PC-3 (cell line): ENCODE data around the gene UGT1A8. TPM values are rescaled to one million over a fixed set of nuclear protein-coding genes. Genes with fewer than 3 reads are reported as not detected.
"Not testable (repeated sequence)": the region's sequence is repeated elsewhere in the genome, so short reads cannot be mapped to it uniquely, and the experiment has no call there.

ENCODE experiments used
- ATAC-seq: fragments of 200-7000 bp; cut with Tn5 transposase; 2 replicates; pipeline ENCODE4 v1.9.1; 2020; ENCODE audit warnings: mild to moderate bottlenecking, moderate library complexity
- BruUV-seq: library from RNA; stranded (reverse); fragments of 400-500 nt; replicated peaks from 2 replicates; lab custom pipeline; 2021; lab: Mats Ljungman, UMichigan
- CTCF ChIA-PET: fragments of 300-600 bp; sonication (Branson Sonifier 250); formaldehyde crosslinking; loops from one replicate; lab custom pipeline; 2022; ENCODE audit warnings: antibody characterized with exemption; lab: Charles Lee
- POLR2A ChIA-PET: fragments of 300-600 bp; sonication (Branson Sonifier 250); formaldehyde crosslinking; loops from one replicate; lab custom pipeline; 2022; ENCODE audit warnings: antibody characterized with exemption; ENCODE audit not compliant: unreplicated experiment; lab: Charles Lee
- DNase-seq: peaks from one replicate; pipeline ENCODE4 v3.0.0-alpha.2; 2015
- H2AFZ ChIP-seq: fragments of 300-600 bp; sonication (generic); 2 replicates; pipeline ENCODE4 v1.6.0; 2016; ENCODE audit warnings: antibody characterized with exemption, low read length
- H3F3A ChIP-seq: fragments of 300-600 bp; sonication (generic); one replicate; pipeline ENCODE4 v1.6.0; 2017; ENCODE audit warnings: antibody characterized with exemption, low read length, control low read depth, mild to moderate bottlenecking; ENCODE audit not compliant: unreplicated experiment
- H3K27ac ChIP-seq: fragments of 300-600 bp; sonication (generic); 2 replicates; pipeline ENCODE4 v1.5.1; 2016; ENCODE audit warnings: mild to moderate bottlenecking, low read length
- H3K27me3 ChIP-seq: fragments of 300-600 bp; sonication (generic); 2 replicates; pipeline ENCODE4 v1.6.1; 2016; ENCODE audit warnings: low read length, mixed read lengths
- H3K36me3 ChIP-seq: fragments of 300-600 bp; sonication (generic); 2 replicates; pipeline ENCODE4 v1.6.1; 2016; ENCODE audit warnings: low read depth, mixed run types, low read length, mixed read lengths
- H3K4me1 ChIP-seq: fragments of 300-600 bp; sonication (generic); 2 replicates; pipeline ENCODE4 v1.5.1; 2016; ENCODE audit warnings: low read length; ENCODE audit not compliant: insufficient read depth
- H3K4me2 ChIP-seq: fragments of 300-600 bp; sonication (generic); 2 replicates; pipeline ENCODE4 v1.6.0; 2016; ENCODE audit warnings: low read length
- H3K4me3 ChIP-seq: fragments of 300-600 bp; sonication (generic); 2 replicates; pipeline ENCODE4 v1.5.1; 2016; ENCODE audit warnings: mild to moderate bottlenecking, low read length, mixed read lengths
- H3K79me2 ChIP-seq: fragments of 300-600 bp; sonication (generic); 2 replicates; pipeline ENCODE4 v1.6.1; 2017; ENCODE audit warnings: low read length, mixed read lengths
- H3K9ac ChIP-seq: fragments of 300-600 bp; sonication (generic); 2 replicates; pipeline ENCODE4 v1.6.0; 2016; ENCODE audit warnings: mild to moderate bottlenecking, low read length
- H3K9me2 ChIP-seq: fragments of 300-600 bp; sonication (generic); replicated peaks from 2 replicates; pipeline ENCODE4 v1.6.1; 2016; ENCODE audit warnings: mixed run types, low read length, mixed read lengths
- H3K9me3 ChIP-seq: fragments of 300-600 bp; sonication (generic); 2 replicates; pipeline ENCODE4 v1.6.1; 2016; ENCODE audit warnings: low read length, mixed read lengths
- H4K20me1 ChIP-seq: fragments of 300-600 bp; sonication (generic); 2 replicates; pipeline ENCODE4 v1.6.1; 2016; ENCODE audit warnings: low read length, mixed read lengths
- CTCF ChIP-seq: fragments of 300-600 bp; sonication (generic); conservative IDR thresholded peaks from 2 replicates; pipeline ENCODE4 v1.5.1; 2017; ENCODE audit warnings: antibody characterized with exemption, low read depth, mild to moderate bottlenecking, low read length
- EZH2 ChIP-seq: fragments of 300-600 bp; sonication (generic); IDR thresholded peaks from one replicate; pipeline ENCODE4 v1.6.1; 2017; ENCODE audit warnings: antibody characterized with exemption, mild to moderate bottlenecking, low read length; ENCODE audit not compliant: unreplicated experiment
- EZH2phosphoT487 ChIP-seq: fragments of 300-600 bp; sonication (generic); IDR thresholded peaks from 2 replicates; pipeline ENCODE4 v1.6.1; 2018; ENCODE audit warnings: mild to moderate bottlenecking, antibody characterized with exemption, low read length, borderline replicate concordance
- intact Hi-C: fragments of 100-400 bp; cut with micrococcal nuclease; formaldehyde crosslinking; loops from 2 replicates; pipeline ENCODE4 v1.9.0; 2023
- total RNA-seq: library from RNA; depleted of rRNA; stranded (reverse); fragments of >200 nt; gene quantifications from 2 replicates; pipeline ENCODE4 v1.2.3, GENCODE V29; 2014

UGT1A8 gene
- total RNA-seq, 1 experiment from 2014 or later = not detected

- no peaks in the 10 kb centered on the region for H3K27me3 ChIP-seq
- intact Hi-C loops = no loop called here
- no peaks in the 10 kb centered on the region for H3K4me1 ChIP-seq
- no peaks in the 10 kb centered on the region for H3F3A ChIP-seq
- H3K4me3 ChIP-seq = no peak within 1 kb of the TSS
- H3K9me3 ChIP-seq = no peaks in the 10 kb centered on the region
- TF ChIP-seq EZH2 (no peak), EZH2phosphoT487 (no peak), CTCF (no peak)
- BruUV-seq = no TSS peak
- H3K9ac ChIP-seq = no peak within 1 kb of the TSS
- DNase-seq (no peak), ATAC-seq (no peak)
- H3K27ac ChIP-seq = no peak within 1 kb of the TSS
- no peak within 1 kb of the TSS for H3K4me2 ChIP-seq
- no peaks in the 10 kb centered on the region for H4K20me1 ChIP-seq
- POLR2A ChIA-PET = no interaction called here
- H3K36me3 ChIP-seq = no peaks in the 10 kb centered on the region
- CTCF ChIA-PET = no interaction called here
- no peaks in the 10 kb centered on the region for H3K79me2 ChIP-seq
- no peaks in the 10 kb centered on the region for H3K9me2 ChIP-seq
- no peak within 1 kb of the TSS for H2AFZ ChIP-seq
These were observed 111.4 kb downstream of the UGT1A8 start, which contains the start of gene UGT1A3 for GRCh38 chr2:233728723-233729301. Gene UGT1A3 (plus strand): TSS chr2:233729042. CDS start chr2:233729127, 85 bp downstream.

GRCh38 chr2:233736868-233737653, 119.6 kb downstream of the UGT1A8 start:
- H3F3A ChIP-seq, H3K4me3 ChIP-seq, H3K79me2 ChIP-seq, intact Hi-C loops, BruUV-seq, H4K20me1 ChIP-seq, H3K9me2 ChIP-seq, H3K4me1 ChIP-seq, ATAC-seq, H3K9me3 ChIP-seq, H2AFZ ChIP-seq, H3K27me3 ChIP-seq, H3K36me3 ChIP-seq, DNase-seq, CTCF ChIA-PET, H3K4me2 ChIP-seq, H3K27ac ChIP-seq, POLR2A ChIA-PET, H3K9ac ChIP-seq: not testable (repeated sequence)

- no peak overlapping the region for H3K4me3 ChIP-seq
- no peaks in the 10 kb centered on the region for H3F3A ChIP-seq
- no peaks in the 10 kb centered on the region for H4K20me1 ChIP-seq
- no peaks in the 10 kb centered on the region for H3K36me3 ChIP-seq
- no peak for TF ChIP-seq EZH2phosphoT487
- TF ChIP-seq CTCF = no peak
- no peak for TF ChIP-seq EZH2
- intact Hi-C loops = no loop called here
- ChIA-PET CTCF (no interaction called here), POLR2A (interaction anchor here (0.5 kb wide), 1 partner anchor 267 kb away, joined by 4 read pairs; no protein-coding TSS in a partner anchor)
- H2AFZ ChIP-seq = no peak overlapping the region
- H3K27ac ChIP-seq = no peak overlapping the region
- no peaks in the 10 kb centered on the region for H3K9me2 ChIP-seq
- no peak overlapping the region for H3K4me2 ChIP-seq
- H3K27me3 ChIP-seq = no peaks in the 10 kb centered on the region
- H3K79me2 ChIP-seq = no peaks in the 10 kb centered on the region
- DNase-seq = no peak
- BruUV-seq = no TSS peak
- H3K9me3 ChIP-seq = no peaks in the 10 kb centered on the region
- ATAC-seq = no peak
- H3K9ac ChIP-seq = no peak overlapping the region
- H3K4me1 ChIP-seq = no peaks in the 10 kb centered on the region
These were observed 123.4 kb downstream of the UGT1A8 start for GRCh38 chr2:233740870-233741269.
